ENCODE measurements around the gene NDUFS1.
"Not testable (repeated sequence)": the region's sequence is repeated elsewhere in the genome, so short reads cannot be mapped to it uniquely, and the experiment has no call there.

NDUFS1 gene

GRCh38 chr2:206095536-206096332 lies 63.5 kb downstream of the NDUFS1 start:
- no peak for DNase-seq

GRCh38 chr2:206092297-206092696 lies 66.9 kb downstream of the NDUFS1 start:
- no peak for DNase-seq

- DNase-seq, result no peak
Observed at GRCh38 chr2:206088248-206088647, 71.0 kb downstream of the NDUFS1 start.

DNA sequence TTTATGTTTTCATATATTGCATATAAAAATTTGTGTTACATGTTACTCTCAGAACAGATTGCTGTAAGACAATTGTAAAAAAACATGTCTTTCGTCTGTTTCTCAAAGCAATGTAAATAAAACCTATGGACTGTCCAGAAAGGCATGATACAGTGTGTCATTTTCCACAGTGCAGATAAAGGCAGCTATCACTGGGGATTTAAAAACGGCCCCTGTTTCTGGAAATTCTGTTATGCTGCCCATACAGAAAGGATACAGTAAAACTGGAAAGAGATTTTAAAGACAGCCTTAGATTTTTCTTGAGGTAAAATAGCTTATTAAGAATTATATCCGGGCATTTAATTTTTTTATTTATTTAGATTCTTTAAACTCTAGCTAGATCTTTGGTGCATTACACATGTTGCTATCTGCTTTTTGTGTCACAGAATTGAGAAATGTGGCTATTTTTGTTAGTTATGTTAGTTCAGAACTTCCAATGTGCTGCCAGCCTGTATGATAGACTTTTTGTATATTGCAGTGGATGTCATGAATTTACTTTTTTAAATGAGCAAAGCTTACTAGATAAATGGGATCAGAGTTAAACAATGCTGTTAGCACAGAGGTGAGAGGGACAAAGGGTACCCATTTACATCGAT lies 72.4 kb downstream of the NDUFS1 start:
- DNase-seq, result peak in 1 of 2 donors; percentile 9

DNA sequence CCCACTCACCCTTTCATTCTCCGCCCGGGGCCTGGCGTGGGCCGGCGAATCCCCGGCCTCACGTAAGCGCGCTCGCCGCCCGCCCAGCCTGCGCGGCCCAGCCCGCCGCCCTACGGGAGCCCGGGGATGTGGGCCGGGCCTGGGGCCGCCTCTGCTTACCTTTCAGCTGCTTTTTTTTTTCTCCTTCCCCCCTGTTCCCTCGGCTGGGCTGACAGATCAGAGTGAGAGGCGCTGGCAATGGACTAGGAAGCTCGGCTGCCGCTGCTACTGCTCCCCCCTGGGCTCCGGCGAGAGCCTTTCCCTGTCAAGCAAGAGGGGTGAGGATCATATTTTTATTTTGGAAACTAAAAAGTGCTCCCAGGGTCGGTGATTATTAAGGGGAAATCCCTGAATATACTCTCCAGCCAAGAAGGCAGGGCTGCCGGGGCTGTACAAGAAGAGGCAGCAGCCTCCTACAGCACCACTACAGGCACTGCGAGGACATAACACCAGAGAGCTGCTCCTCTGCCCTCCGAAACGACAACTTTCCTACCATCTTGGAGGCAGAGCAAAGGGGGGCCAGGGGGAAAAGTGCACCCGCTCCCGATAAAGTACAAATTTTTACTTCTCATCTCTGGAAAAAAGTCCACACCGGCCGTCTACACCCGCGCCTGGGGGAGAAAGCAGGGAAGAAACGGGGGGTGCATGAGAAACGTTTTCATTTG lies 73.3 kb downstream of the NDUFS1 start, which contains the start of gene INO80D:
INO80D (minus strand) TSS at position 433 of the 704 bp plus-strand sequence. CDS start 23,158 bp downstream, outside the sequence.
- DNase-seq, result peak; percentile 85 to 90

DNA sequence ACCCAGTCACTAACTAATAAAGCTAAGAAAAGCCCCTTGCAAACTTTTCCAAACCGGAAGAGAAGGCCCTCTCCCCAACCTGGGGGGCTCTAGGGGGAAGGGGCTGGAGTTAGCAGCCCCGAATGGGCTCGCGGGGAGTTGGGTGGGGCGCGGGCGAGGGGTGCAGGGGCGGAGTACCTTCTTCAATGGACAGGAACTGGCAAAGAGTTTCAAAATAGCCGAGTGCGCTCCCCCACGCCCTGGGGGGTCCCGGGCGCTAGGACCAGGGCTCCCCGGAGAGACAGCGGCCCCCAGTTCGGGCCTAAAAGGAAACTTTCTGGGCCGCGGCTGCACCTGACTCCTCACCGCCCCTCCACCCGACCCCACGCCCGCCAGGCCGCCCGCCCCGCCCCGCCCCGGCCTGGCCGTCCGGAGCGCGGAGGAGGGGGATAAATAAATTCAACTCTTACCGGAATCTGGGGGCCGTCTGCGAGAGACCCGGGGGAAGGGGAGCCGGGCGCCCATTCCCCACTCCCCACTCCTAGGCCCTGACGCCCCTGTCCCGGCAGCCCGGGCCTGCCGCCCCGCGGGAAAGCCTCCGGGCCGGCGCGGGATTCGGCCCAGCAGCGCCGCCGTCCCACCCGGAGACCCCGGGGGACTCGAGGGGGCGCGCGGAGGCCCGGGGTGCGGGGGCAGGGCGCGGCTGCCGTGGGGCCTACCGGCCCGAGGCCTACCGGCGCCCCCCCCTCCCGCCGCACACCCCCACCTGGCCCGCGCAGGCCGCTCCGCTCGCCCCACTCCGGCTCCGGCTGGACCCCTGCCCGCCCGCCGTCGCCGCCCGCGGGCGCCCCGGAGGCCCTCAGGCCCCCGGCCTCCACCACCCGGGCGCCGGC lies 74.1 kb downstream of the NDUFS1 start:
- peak; percentile 25 to 65 for DNase-seq

- peak in 1 of 2 donors; percentile 29 for DNase-seq
Observed at GRCh38 chr2:206084439-206084869, 74.8 kb downstream of the NDUFS1 start.

DNA sequence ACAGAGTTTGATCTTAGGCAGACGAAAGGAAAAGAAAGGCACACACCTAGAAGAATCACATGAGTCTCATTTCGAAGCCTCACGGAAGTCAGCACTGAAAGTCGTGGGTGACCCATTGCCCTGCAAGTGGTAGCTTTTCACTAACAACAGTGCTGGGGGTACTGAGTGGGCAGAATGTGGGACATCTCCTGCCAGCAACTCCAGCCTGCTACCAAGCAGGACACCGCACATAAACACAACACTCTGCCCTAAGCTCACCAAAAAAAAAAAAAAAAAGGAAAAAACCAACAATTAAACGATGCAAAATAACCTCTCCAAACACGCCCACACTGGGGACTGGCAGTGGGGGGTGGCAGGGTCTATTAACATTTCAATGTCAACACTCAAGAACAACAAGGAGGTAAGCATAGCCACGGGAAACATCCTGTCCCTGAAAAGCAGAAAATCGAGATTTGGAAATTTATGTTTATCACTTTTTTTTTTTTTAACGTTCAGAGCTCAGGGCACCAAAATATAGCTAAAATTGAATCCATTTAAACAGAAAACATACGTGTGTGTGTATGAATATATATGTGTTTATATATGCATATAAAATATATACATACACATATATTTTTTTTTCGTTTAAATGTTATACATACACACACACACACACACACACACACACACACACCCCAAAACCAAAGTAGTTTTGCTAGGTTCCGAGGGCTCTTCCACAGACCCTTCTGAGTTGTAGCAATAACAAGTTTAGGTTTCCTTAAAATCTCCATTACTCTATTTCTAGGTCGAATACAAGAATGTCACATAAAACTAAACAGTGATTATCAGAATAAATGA lies 75.4 kb downstream of the NDUFS1 start:
- peak in 1 of 2 donors; percentile 38 for DNase-seq

DNA sequence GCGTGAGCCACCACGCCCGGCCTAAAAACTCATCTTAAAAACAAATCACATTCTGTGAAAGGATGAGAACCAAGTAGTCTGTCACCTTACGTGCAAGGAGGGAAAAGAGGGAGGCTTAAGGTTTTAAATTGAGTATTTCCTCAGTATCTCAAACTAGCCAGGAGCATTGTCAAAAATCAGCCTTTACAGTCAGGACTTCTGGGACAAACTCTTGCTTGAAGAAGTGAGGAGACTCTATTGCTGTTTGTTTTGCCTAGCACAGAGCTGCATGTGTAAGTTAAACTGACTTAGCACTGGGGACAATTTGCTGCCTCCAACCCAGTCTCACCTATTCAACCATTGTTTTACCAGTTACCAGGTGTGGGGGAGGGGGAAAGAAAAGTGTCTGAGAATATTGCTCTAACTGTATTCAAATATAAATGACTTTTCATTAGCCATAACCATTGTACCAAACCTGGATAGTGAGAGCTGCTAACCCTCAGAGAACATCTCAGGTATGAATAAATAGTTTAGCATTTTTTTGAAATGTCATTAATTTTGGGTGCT lies 76.9 kb downstream of the NDUFS1 start:
- no peak for DNase-seq

- no peak for DNase-seq
Observed at GRCh38 chr2:206080927-206081326, 78.3 kb downstream of the NDUFS1 start.

GRCh38 chr2:206079699-206080465 lies 79.4 kb downstream of the NDUFS1 start:
- DNase-seq, result no peak

- DNase-seq, result not testable (repeated sequence)
Observed at GRCh38 chr2:206077879-206078278, 81.4 kb downstream of the NDUFS1 start.

- DNase-seq, result no peak
Observed at GRCh38 chr2:206075113-206075512, 84.1 kb downstream of the NDUFS1 start.

DNA sequence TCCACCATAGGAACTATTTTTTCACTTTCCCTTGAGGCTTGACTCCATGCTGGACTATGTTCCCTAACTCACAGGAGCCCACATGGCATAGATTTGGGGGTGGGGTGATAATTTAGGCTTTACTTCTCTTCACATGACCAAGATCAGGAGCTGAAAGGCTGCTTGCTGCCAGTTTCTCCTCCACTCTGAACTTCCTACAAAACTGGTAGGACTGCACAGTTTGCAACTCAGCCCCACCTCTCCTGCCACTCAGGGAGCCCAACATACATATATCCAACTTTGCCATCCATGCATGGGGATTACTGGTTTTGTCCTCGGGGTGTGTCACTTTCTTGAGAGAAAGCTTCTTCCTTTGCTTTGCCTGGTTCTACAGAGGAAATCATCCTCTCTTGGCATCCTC lies 87.4 kb downstream of the NDUFS1 start:
- DNase-seq, result no peak

DNA sequence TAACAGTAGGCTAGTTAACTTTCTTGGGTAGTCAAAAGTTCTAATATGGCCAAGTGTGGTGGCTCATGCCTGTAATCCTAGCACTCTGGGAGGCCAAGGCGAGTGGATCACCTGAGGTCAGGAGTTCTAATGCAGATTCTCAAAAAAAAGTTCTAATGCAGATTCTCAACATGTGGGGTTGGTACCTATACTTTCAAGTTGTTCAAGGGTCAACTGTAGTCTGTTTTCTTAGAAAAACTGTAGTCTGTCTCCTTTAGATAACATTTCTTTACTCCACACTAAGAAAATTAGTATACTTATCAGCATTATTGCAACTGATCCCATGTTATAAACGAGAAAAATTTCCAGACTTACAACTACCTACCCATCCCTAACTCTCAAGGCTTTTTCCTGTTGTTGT lies 89.8 kb downstream of the NDUFS1 start:
- DNase-seq, result no peak

- no peak for DNase-seq
Observed at GRCh38 chr2:206068207-206068606, 91.0 kb downstream of the NDUFS1 start.
